ENCODE measurements around the gene NYAP1. TPM values are rescaled to one million over a fixed set of nuclear protein-coding genes. Genes with fewer than 3 reads are reported as not detected.

The NYAP1 gene
- total RNA-seq, 2 experiments from 2014 or later = 0.10 to 0.98 TPM

- CTCF ChIA-PET (ENCODE audit: unreplicated experiment) = no interaction called here
- BruUV-seq (replicated peaks) = no TSS peak
- no peak for DNase-seq (ENCODE audit: low spot score)
- Histone ChIP-seq H3K36me3 (ENCODE audit: insufficient read depth, low read length) (peaks cover 11% of the 10 kb centered on the region), H3K4me1 (ENCODE audit: insufficient read depth, low read length, poor library complexity, severe bottlenecking) (peaks cover 26% of the 10 kb centered on the region), H3K4me2 (ENCODE audit: low read length) (no peak overlapping the region), H3K79me2 (ENCODE audit: insufficient read depth, low read depth, low read length) (peaks cover 24% of the 10 kb centered on the region), H3K9me2 (ENCODE audit: insufficient read depth, low read length) (no peaks in the 10 kb centered on the region), H2AFZ (ENCODE audit: low read length) (no peak overlapping the region), H3K27ac (ENCODE audit: low read depth, low read length, poor library complexity, severe bottlenecking) (no peak overlapping the region), H3K9me3 (ENCODE audit: low read length) (no peaks in the 10 kb centered on the region), H3K4me3 (ENCODE audit: low read depth, low read length, poor library complexity, severe bottlenecking) (no peak overlapping the region), H4K20me1 (ENCODE audit: insufficient read depth, low read length) (peaks cover 4% of the 10 kb centered on the region; the same call in 1 of the 2 replicates)
- no peak for TF ChIP-seq EZH2phosphoT487 (IDR thresholded peaks at IDR 0.05; ENCODE audit: borderline replicate concordance, low read depth, low read length)
- TF ChIP-seq CTCF (conservative IDR thresholded peaks at IDR 0.05; ENCODE audit: low read length) = no peak
- intact Hi-C loops (cut with micrococcal nuclease; ENCODE audit: unreplicated experiment) = no loop called here
- POLR2A ChIA-PET = interaction anchor here (0.8 kb wide), 1 partner anchor 11 kb away, joined by 3 read pairs; no protein-coding TSS in a partner anchor
Observed at GRCh38 chr7:100481466-100481865, 2.3 kb upstream of the NYAP1 start.

- POLR2A ChIA-PET = interaction anchor here (0.7 kb wide), 1 partner anchor 213 kb away, joined by 4 read pairs; no protein-coding TSS in a partner anchor
- CTCF ChIA-PET (ENCODE audit: unreplicated experiment) = no interaction called here
- Histone ChIP-seq H3K27ac (ENCODE audit: low read depth, low read length, poor library complexity, severe bottlenecking) (no peak overlapping the region), H3K79me2 (ENCODE audit: insufficient read depth, low read depth, low read length) (peaks cover 12% of the 10 kb centered on the region), H3K9me3 (ENCODE audit: low read length) (no peaks in the 10 kb centered on the region), H3K4me3 (ENCODE audit: low read depth, low read length, poor library complexity, severe bottlenecking) (peak overlapping the region; percentile 70), H3K36me3 (ENCODE audit: insufficient read depth, low read length) (no peaks in the 10 kb centered on the region), H3K4me1 (ENCODE audit: insufficient read depth, low read length, poor library complexity, severe bottlenecking) (peaks cover 18% of the 10 kb centered on the region), H3K4me2 (ENCODE audit: low read length) (peak overlapping the region; percentile 99), H4K20me1 (ENCODE audit: insufficient read depth, low read length) (no peaks in the 10 kb centered on the region), H3K9me2 (ENCODE audit: insufficient read depth, low read length) (no peaks in the 10 kb centered on the region), H2AFZ (ENCODE audit: low read length) (peak overlapping the region; percentile 41; the same call in 1 of the 2 replicates)
- intact Hi-C loops (cut with micrococcal nuclease; ENCODE audit: unreplicated experiment) = loop anchor here (2.0 kb wide), 1 partner anchor 14 kb away; no protein-coding TSS in a partner anchor
- no TSS peak for BruUV-seq (replicated peaks)
- no peak for DNase-seq (ENCODE audit: low spot score)
- TF ChIP-seq CTCF (conservative IDR thresholded peaks at IDR 0.05; ENCODE audit: low read length) (no peak), EZH2phosphoT487 (IDR thresholded peaks at IDR 0.05; ENCODE audit: borderline replicate concordance, low read depth, low read length) (no peak)
Observed at GRCh38 chr7:100482728-100483089, 1.0 kb upstream of the NYAP1 start.

- peaks cover 7% of the 10 kb centered on the region; the same call in 1 of the 2 replicates for H3K79me2 ChIP-seq (ENCODE audit: insufficient read depth, low read depth, low read length)
- no peak for TF ChIP-seq EZH2phosphoT487 (IDR thresholded peaks at IDR 0.05; ENCODE audit: borderline replicate concordance, low read depth, low read length)
- peak; percentile 90 for TF ChIP-seq CTCF (conservative IDR thresholded peaks at IDR 0.05; ENCODE audit: low read length)
- ChIA-PET CTCF (ENCODE audit: unreplicated experiment) (no interaction called here), POLR2A (no interaction called here)
- no TSS peak for BruUV-seq (replicated peaks)
- no peaks in the 10 kb centered on the region for H3K9me3 ChIP-seq (ENCODE audit: low read length)
- H3K9me2 ChIP-seq (ENCODE audit: insufficient read depth, low read length) = no peaks in the 10 kb centered on the region
- peaks cover 18% of the 10 kb centered on the region for H3K4me1 ChIP-seq (ENCODE audit: insufficient read depth, low read length, poor library complexity, severe bottlenecking)
- intact Hi-C loops (cut with micrococcal nuclease; ENCODE audit: unreplicated experiment) = loop anchor here (2.0 kb wide), 1 partner anchor 14 kb away; no protein-coding TSS in a partner anchor
- no peaks in the 10 kb centered on the region for H3K36me3 ChIP-seq (ENCODE audit: insufficient read depth, low read length)
- peak; percentile 83 for DNase-seq (ENCODE audit: low spot score)
- H4K20me1 ChIP-seq (ENCODE audit: insufficient read depth, low read length) = no peaks in the 10 kb centered on the region
- peak overlapping the region; percentile 41 for H2AFZ ChIP-seq (ENCODE audit: low read length)
- peak overlapping the region; percentile 99 for H3K4me2 ChIP-seq (ENCODE audit: low read length)
- peak overlapping the region; percentile 70 for H3K4me3 ChIP-seq (ENCODE audit: low read depth, low read length, poor library complexity, severe bottlenecking)
- no peak overlapping the region for H3K27ac ChIP-seq (ENCODE audit: low read depth, low read length, poor library complexity, severe bottlenecking)
Observed at GRCh38 chr7:100483090-100483721, 521 bp upstream of the NYAP1 start.
